GM18868 (cell line): Measurements from ENCODE around the gene RNASEH2C.
"Not testable (repeated sequence)": the region's sequence is repeated elsewhere in the genome, so short reads cannot be mapped to it uniquely, and the experiment has no call there.

Experiments
- ATAC-seq: cut with Tn5 transposase; IDR thresholded peaks from one replicate; pipeline ENCODE4 v1.9.1; 2021; ENCODE audit warnings: mild to moderate bottlenecking, moderate library complexity; ENCODE audit not compliant: unreplicated experiment

The RNASEH2C gene

GRCh38 chr11:65692367-65692766 lies 28.2 kb downstream of the RNASEH2C start:
- ATAC-seq = no peak

GRCh38 chr11:65691847-65692246 lies 28.8 kb downstream of the RNASEH2C start:
- ATAC-seq = not testable (repeated sequence)

GRCh38 chr11:65685981-65686380 lies 34.6 kb downstream of the RNASEH2C start:
- ATAC-seq = no peak

GRCh38 chr11:65683480-65683879 lies 37.1 kb downstream of the RNASEH2C start:
- not testable (repeated sequence) for ATAC-seq

GRCh38 chr11:65680192-65680743 lies 40.3 kb downstream of the RNASEH2C start:
- no peak for ATAC-seq

GRCh38 chr11:65672982-65673381 lies 47.6 kb downstream of the RNASEH2C start:
- no peak for ATAC-seq

- no peak for ATAC-seq
These were observed 48.3 kb downstream of the RNASEH2C start for GRCh38 chr11:65672180-65672860.
